Activated T-cell treated with anti-CD3 and anti-CD28 coated beads for 4 hours (primary cell): ENCODE results near the gene MAVS.

Experiments
- DNase-seq: peaks from one replicate; pipeline ENCODE4 v3.0.0-alpha.2; 2020

MAVS gene

GRCh38 chr20:3846740-3847428, at the start of gene MAVS:
TSS of gene MAVS (plus strand) at chr20:3846834. CDS start at chr20:3854625, 7,791 bp downstream.
- DNase-seq = peak; percentile 69

- no peak for DNase-seq
Observed at GRCh38 chr20:3797226-3797545, 49.4 kb upstream of the MAVS start.

GRCh38 chr20:3797592-3798372, 48.9 kb upstream of the MAVS start:
- no peak for DNase-seq

GRCh38 chr20:3798373-3798768, 48.3 kb upstream of the MAVS start:
- no peak for DNase-seq

- DNase-seq = no peak
Observed at GRCh38 chr20:3798908-3799248, 47.8 kb upstream of the MAVS start.

GRCh38 chr20:3800256-3800877, 46.3 kb upstream of the MAVS start:
- no peak for DNase-seq

- no peak for DNase-seq
Observed at GRCh38 chr20:3800878-3801260, 45.8 kb upstream of the MAVS start.

- no peak for DNase-seq
Observed at GRCh38 chr20:3801299-3801698, 45.3 kb upstream of the MAVS start.

GRCh38 chr20:3801846-3802245, 44.8 kb upstream of the MAVS start:
- DNase-seq = no peak

GRCh38 chr20:3802524-3803239, 44.0 kb upstream of the MAVS start:
- DNase-seq = no peak

- no peak for DNase-seq
Observed at GRCh38 chr20:3803289-3803688, 43.3 kb upstream of the MAVS start.

- DNase-seq = no peak
Observed at GRCh38 chr20:3803854-3804253, 42.8 kb upstream of the MAVS start.

GRCh38 chr20:3804254-3804751, 42.3 kb upstream of the MAVS start:
- no peak for DNase-seq

GRCh38 chr20:3804781-3805180, 41.9 kb upstream of the MAVS start:
- no peak for DNase-seq

- no peak for DNase-seq
Observed at GRCh38 chr20:3808544-3808943, 38.1 kb upstream of the MAVS start.

GRCh38 chr20:3811467-3812258, 35.0 kb upstream of the MAVS start:
- DNase-seq = peak; percentile 88

- no peak for DNase-seq
Observed at GRCh38 chr20:3812259-3812681, 34.4 kb upstream of the MAVS start.

GRCh38 chr20:3812975-3813847, 33.4 kb upstream of the MAVS start:
- DNase-seq = no peak

- DNase-seq = no peak
Observed at GRCh38 chr20:3813848-3814581, 32.6 kb upstream of the MAVS start.

GRCh38 chr20:3814928-3815495, 31.6 kb upstream of the MAVS start:
- no peak for DNase-seq
